Mesenchymal stem cell (in vitro differentiated cells and primary cell): ENCODE measurements around the gene HSD17B4.

ENCODE experiments used
- DNase-seq: peaks from one replicate; pipeline ENCODE4 v3.0.0-alpha.2; 2013
- H2AFZ ChIP-seq: one replicate; pipeline ENCODE4 v1.6.1; 2013; ENCODE audit warnings: low read depth, mild to moderate bottlenecking, control low read depth, inconsistent platforms, low read length, moderate library complexity
- H2AK5ac ChIP-seq: 2 replicates; pipeline ENCODE4 v1.6.1; 2013; ENCODE audit warnings: low read length, moderate library complexity, mild to moderate bottlenecking, inconsistent platforms; ENCODE audit not compliant: severe bottlenecking
- H2BK120ac ChIP-seq: one replicate; pipeline ENCODE4 v1.6.1; 2013; ENCODE audit warnings: low read depth, mild to moderate bottlenecking, inconsistent platforms, low read length, moderate library complexity
- H2BK12ac ChIP-seq, 2 experiments: one replicate each; pipeline ENCODE4 v1.6.1; 2013; ENCODE audit warnings: inconsistent platforms in 2 of 2, low read length in 2 of 2, mild to moderate bottlenecking in 2 of 2, moderate library complexity in 2 of 2, control low read depth in 1 of 2
- H2BK15ac ChIP-seq: one replicate; pipeline ENCODE4 v1.6.1; 2013; ENCODE audit warnings: mild to moderate bottlenecking, low read depth, inconsistent platforms; ENCODE audit not compliant: poor library complexity, severe bottlenecking
- H2BK5ac ChIP-seq: 2 replicates; pipeline ENCODE4 v1.6.1; 2013; ENCODE audit warnings: low read depth, mild to moderate bottlenecking, low read length, control low read depth, inconsistent platforms; ENCODE audit not compliant: poor library complexity, severe bottlenecking
- H3K14ac ChIP-seq, 2 experiments: one replicate each; pipeline ENCODE4 v1.6.1; 2013; ENCODE audit warnings: inconsistent platforms in 2 of 2, low read length in 2 of 2, control low read depth in 1 of 2, mild to moderate bottlenecking in 1 of 2, moderate library complexity in 1 of 2
- H3K18ac ChIP-seq, 2 experiments: one replicate each; pipeline ENCODE4 v1.6.1; 2013; ENCODE audit warnings: inconsistent platforms in 2 of 2, low read length in 2 of 2, control low read depth in 1 of 2, low read depth in 1 of 2, mild to moderate bottlenecking in 1 of 2
- H3K23ac ChIP-seq, 2 experiments: one replicate each; pipeline ENCODE4 v1.6.1; 2013; ENCODE audit warnings: inconsistent platforms in 2 of 2, low read length in 2 of 2, mild to moderate bottlenecking in 2 of 2, moderate library complexity in 2 of 2, control low read depth in 1 of 2
- H3K27ac ChIP-seq: 2 replicates; pipeline ENCODE4 v1.5.1; 2013; ENCODE audit warnings: mild to moderate bottlenecking, moderate library complexity, low read length, control low read depth, inconsistent platforms; ENCODE audit not compliant: poor library complexity, severe bottlenecking
- H3K27me3 ChIP-seq, 2 experiments: 2 replicates each; pipeline versions ENCODE4 v1.6.1 to v1.7.0; 2013; ENCODE audit warnings: low read length in 2 of 2, mild to moderate bottlenecking in 2 of 2, moderate library complexity in 2 of 2, control low read depth in 1 of 2, inconsistent platforms in 1 of 2; ENCODE audit not compliant: control insufficient read depth in 1 of 2, insufficient read depth in 1 of 2
- H3K36me3 ChIP-seq, 2 experiments: 2 replicates each; pipeline versions ENCODE4 v1.6.1 to v1.7.0; 2013; ENCODE audit warnings: low read length in 2 of 2, control low read depth in 1 of 2, inconsistent platforms in 1 of 2, low read depth in 1 of 2, mild to moderate bottlenecking in 1 of 2; ENCODE audit not compliant: insufficient read depth in 2 of 2, control insufficient read depth in 1 of 2
- H3K4ac ChIP-seq, 2 experiments: one replicate each; pipeline ENCODE4 v1.6.1; 2013; ENCODE audit warnings: inconsistent platforms in 2 of 2, low read length in 2 of 2, mild to moderate bottlenecking in 2 of 2, moderate library complexity in 2 of 2, control low read depth in 1 of 2, low read depth in 1 of 2
- H3K4me1 ChIP-seq: 2 replicates; pipeline ENCODE4 v1.6.1; 2013; ENCODE audit warnings: low read depth, low read length, control low read depth; ENCODE audit not compliant: control insufficient read depth, insufficient read depth
- H3K4me2 ChIP-seq: 2 replicates; pipeline ENCODE4 v1.6.1; 2013; ENCODE audit warnings: low read length, mild to moderate bottlenecking, inconsistent platforms; ENCODE audit not compliant: poor library complexity, severe bottlenecking
- H3K4me3 ChIP-seq, 2 experiments: 2 replicates each; pipeline versions ENCODE4 v1.5.1 to v1.7.0; 2013; ENCODE audit warnings: low read length in 2 of 2, mild to moderate bottlenecking in 2 of 2, control low read depth in 1 of 2, low read depth in 1 of 2; ENCODE audit not compliant: insufficient read depth in 1 of 2
- H3K79me1 ChIP-seq: replicated peaks from 2 replicates; pipeline ENCODE4 v1.6.1; 2013; ENCODE audit warnings: mild to moderate bottlenecking, control low read depth, low read length, inconsistent platforms; ENCODE audit not compliant: poor library complexity, severe bottlenecking
- H3K9ac ChIP-seq: 2 replicates; pipeline ENCODE4 v1.7.0; 2013; ENCODE audit warnings: mild to moderate bottlenecking, low read length, moderate library complexity
- H3K9me3 ChIP-seq: 2 replicates; pipeline ENCODE4 v1.7.0; 2013; ENCODE audit warnings: mild to moderate bottlenecking, low read length; ENCODE audit not compliant: control insufficient read depth
- H4K8ac ChIP-seq: one replicate; pipeline ENCODE4 v1.6.1; 2013; ENCODE audit warnings: inconsistent platforms, mild to moderate bottlenecking, low read length, moderate library complexity
- H4K91ac ChIP-seq: one replicate; pipeline ENCODE4 v1.6.1; 2013; ENCODE audit warnings: mild to moderate bottlenecking, low read length, inconsistent platforms
- WGBS: methylation state at CpG from one replicate; pipeline ENCODE4 v1.1.7; 2013; ENCODE audit warnings: mixed read lengths; 5-methylcytosine and 5-hydroxymethylcytosine counted together

Gene HSD17B4

GRCh38 chr5:119570910-119571309 is 118.6 kb downstream of the HSD17B4 start:
- Histone ChIP-seq H3K4me1 (no peaks in the 10 kb centered on the region), H3K23ac (no peak overlapping the region), H3K9ac (no peak overlapping the region), H2AFZ (no peak overlapping the region), H4K91ac (no peak overlapping the region), H3K27me3 (peaks cover 0 to 8% of the 10 kb centered on the region in 2 experiments), H4K8ac (no peak overlapping the region), H3K4me3 (no peak overlapping the region), H2BK15ac (no peak overlapping the region), H3K79me1 (no peaks in the 10 kb centered on the region), H2BK5ac (no peak overlapping the region), H3K18ac (no peak overlapping the region), H2AK5ac (no peak overlapping the region), H2BK120ac (no peak overlapping the region), H3K4ac (no peak overlapping the region), H3K36me3 (no peaks in the 10 kb centered on the region), H3K9me3 (no peaks in the 10 kb centered on the region), H3K14ac (no peak overlapping the region), H2BK12ac (no peak overlapping the region), H3K4me2 (no peak overlapping the region), H3K27ac (no peak overlapping the region)
- DNase-seq, result no peak

GRCh38 chr5:119578937-119579336 is 126.6 kb downstream of the HSD17B4 start:
- Histone ChIP-seq H3K23ac (no peak overlapping the region), H3K79me1 (no peaks in the 10 kb centered on the region), H2AFZ (no peak overlapping the region), H4K91ac (no peak overlapping the region), H2BK12ac (no peak overlapping the region), H3K36me3 (no peaks in the 10 kb centered on the region), H3K18ac (no peak overlapping the region), H3K9me3 (no peaks in the 10 kb centered on the region), H3K4ac (no peak overlapping the region), H2BK5ac (no peak overlapping the region), H3K27me3 (peaks cover 0 to 9% of the 10 kb centered on the region in 2 experiments), H2BK120ac (no peak overlapping the region), H3K9ac (no peak overlapping the region), H3K4me3 (no peak overlapping the region), H2AK5ac (no peak overlapping the region), H2BK15ac (no peak overlapping the region), H3K4me1 (peaks cover 3% of the 10 kb centered on the region), H3K27ac (no peak overlapping the region), H4K8ac (no peak overlapping the region), H3K4me2 (no peak overlapping the region), H3K14ac (no peak overlapping the region)
- DNase-seq, result peak; percentile 18
- 76% methylated on average over 3 of the region's 3 CpGs for WGBS

- H2AFZ ChIP-seq, result no peak overlapping the region
Observed at GRCh38 chr5:119582987-119583386, 130.7 kb downstream of the HSD17B4 start.

GRCh38 chr5:119583684-119584083 is 131.4 kb downstream of the HSD17B4 start:
- peaks cover 0 to 17% of the 10 kb centered on the region in 2 experiments for H3K27me3 ChIP-seq
- H3K27ac ChIP-seq, result peak overlapping the region; percentile 74
- H3K79me1 ChIP-seq, result no peaks in the 10 kb centered on the region
- no peak overlapping the region for H3K23ac ChIP-seq
- peak; percentile 2 for DNase-seq
- no peak overlapping the region for H2BK5ac ChIP-seq
- H2AK5ac ChIP-seq, result no peak overlapping the region
- H4K91ac ChIP-seq, result no peak overlapping the region
- 78% methylated on average over 2 of the region's 3 CpGs for WGBS
- H2BK12ac ChIP-seq, result no peak overlapping the region
- H2BK120ac ChIP-seq, result no peak overlapping the region
- H2AFZ ChIP-seq, result no peak overlapping the region
- H3K4me2 ChIP-seq, result no peak overlapping the region
- no peak overlapping the region for H4K8ac ChIP-seq
- no peak overlapping the region for H3K4ac ChIP-seq
- no peak overlapping the region for H3K4me3 ChIP-seq
- H2BK15ac ChIP-seq, result no peak overlapping the region
- peaks cover 5% of the 10 kb centered on the region for H3K4me1 ChIP-seq
- no peak overlapping the region for H3K18ac ChIP-seq
- H3K36me3 ChIP-seq, result no peaks in the 10 kb centered on the region
- no peak overlapping the region for H3K9ac ChIP-seq
- H3K14ac ChIP-seq, result no peak overlapping the region
- H3K9me3 ChIP-seq, result no peaks in the 10 kb centered on the region

More at GRCh38 chr5:119582987-119583386, 130.7 kb downstream of the HSD17B4 start:
- H2BK15ac ChIP-seq, result no peak overlapping the region
- no peak overlapping the region for H2BK120ac ChIP-seq
- no peak overlapping the region for H3K14ac ChIP-seq
- H2BK5ac ChIP-seq, result no peak overlapping the region
- peak overlapping the region; percentile 74 for H3K27ac ChIP-seq
- 80% methylated on average over 1 of the region's 1 CpG for WGBS
- H4K91ac ChIP-seq, result no peak overlapping the region
- H3K4me1 ChIP-seq, result peaks cover 5% of the 10 kb centered on the region
- no peaks in the 10 kb centered on the region for H3K79me1 ChIP-seq
- no peaks in the 10 kb centered on the region for H3K9me3 ChIP-seq
- H2AK5ac ChIP-seq, result no peak overlapping the region
- H2BK12ac ChIP-seq, result no peak overlapping the region
- no peak for DNase-seq
- H3K4me3 ChIP-seq, result no peak overlapping the region
- H3K27me3 ChIP-seq, result peaks cover 0 to 17% of the 10 kb centered on the region in 2 experiments
- no peak overlapping the region for H3K9ac ChIP-seq
- no peak overlapping the region for H3K4me2 ChIP-seq
- no peak overlapping the region for H3K18ac ChIP-seq
- H4K8ac ChIP-seq, result no peak overlapping the region
- H3K23ac ChIP-seq, result no peak overlapping the region
- no peaks in the 10 kb centered on the region for H3K36me3 ChIP-seq
- H3K4ac ChIP-seq, result no peak overlapping the region
